Measurements from ENCODE around the gene PRKG1.
A peak's percentile ranks its signal among the peaks of the same experiment; 100 is the strongest.
"Not testable (repeated sequence)": the region's sequence is repeated elsewhere in the genome, so short reads cannot be mapped to it uniquely, and the experiment has no call there.

The PRKG1 gene

GRCh38 chr10:51343391-51343790 lies 269.1 kb downstream of the PRKG1 start:
- DNase-seq, result no peak

GRCh38 chr10:51344371-51344770 lies 270.1 kb downstream of the PRKG1 start:
- DNase-seq, result peak; percentile 44

GRCh38 chr10:51348622-51349021 lies 274.3 kb downstream of the PRKG1 start:
- DNase-seq, result no peak

- no peak for DNase-seq
Observed at GRCh38 chr10:51357170-51357569, 282.9 kb downstream of the PRKG1 start.

- DNase-seq, result no peak
Observed at GRCh38 chr10:51358227-51358626, 283.9 kb downstream of the PRKG1 start.

GRCh38 chr10:51363415-51363814 lies 289.1 kb downstream of the PRKG1 start:
- DNase-seq, result no peak

GRCh38 chr10:51364674-51365073 lies 290.4 kb downstream of the PRKG1 start:
- DNase-seq, result no peak

- no peak for DNase-seq
Observed at GRCh38 chr10:51366044-51366443, 291.8 kb downstream of the PRKG1 start.

GRCh38 chr10:51367127-51367526 lies 292.8 kb downstream of the PRKG1 start:
- DNase-seq, result no peak

- DNase-seq, result no peak
Observed at GRCh38 chr10:51367694-51368093, 293.4 kb downstream of the PRKG1 start.

- no peak for DNase-seq
Observed at GRCh38 chr10:51368943-51369342, 294.7 kb downstream of the PRKG1 start.

GRCh38 chr10:51369903-51370302 lies 295.6 kb downstream of the PRKG1 start:
- peak; percentile 88 for DNase-seq

GRCh38 chr10:51371743-51372142 lies 297.5 kb downstream of the PRKG1 start:
- DNase-seq, result no peak

GRCh38 chr10:51375790-51376189 lies 301.5 kb downstream of the PRKG1 start:
- no peak for DNase-seq

GRCh38 chr10:51377070-51377931 lies 303.0 kb downstream of the PRKG1 start:
- no peak for DNase-seq

- DNase-seq, result no peak
Observed at GRCh38 chr10:51377932-51378599, 303.8 kb downstream of the PRKG1 start.

GRCh38 chr10:51382181-51382580 lies 307.9 kb downstream of the PRKG1 start:
- DNase-seq, result peak; percentile 21

- DNase-seq, result no peak
Observed at GRCh38 chr10:51384971-51385370, 310.7 kb downstream of the PRKG1 start.

GRCh38 chr10:51386248-51386885 lies 312.1 kb downstream of the PRKG1 start:
- DNase-seq, result peak; percentile 39

- DNase-seq, result peak; percentile 96
Observed at GRCh38 chr10:51389415-51390321, 315.4 kb downstream of the PRKG1 start.

- DNase-seq, result not testable (repeated sequence)
Observed at GRCh38 chr10:51393006-51393405, 318.7 kb downstream of the PRKG1 start.

- DNase-seq, result no peak
Observed at GRCh38 chr10:51394039-51394438, 319.8 kb downstream of the PRKG1 start.

GRCh38 chr10:51397244-51397643 lies 323.0 kb downstream of the PRKG1 start:
- DNase-seq, result no peak
